GM18499 (cell line): ENCODE data around the gene NEO1.
"Not testable (repeated sequence)": the region's sequence is repeated elsewhere in the genome, so short reads cannot be mapped to it uniquely, and the experiment has no call there.

Experiments used
- ATAC-seq: cut with Tn5 transposase; IDR thresholded peaks from one replicate; pipeline ENCODE4 v1.9.1; 2021; ENCODE audit warnings: moderate number of reproducible peaks; ENCODE audit not compliant: insufficient read depth, unreplicated experiment

NEO1 gene

DNA sequence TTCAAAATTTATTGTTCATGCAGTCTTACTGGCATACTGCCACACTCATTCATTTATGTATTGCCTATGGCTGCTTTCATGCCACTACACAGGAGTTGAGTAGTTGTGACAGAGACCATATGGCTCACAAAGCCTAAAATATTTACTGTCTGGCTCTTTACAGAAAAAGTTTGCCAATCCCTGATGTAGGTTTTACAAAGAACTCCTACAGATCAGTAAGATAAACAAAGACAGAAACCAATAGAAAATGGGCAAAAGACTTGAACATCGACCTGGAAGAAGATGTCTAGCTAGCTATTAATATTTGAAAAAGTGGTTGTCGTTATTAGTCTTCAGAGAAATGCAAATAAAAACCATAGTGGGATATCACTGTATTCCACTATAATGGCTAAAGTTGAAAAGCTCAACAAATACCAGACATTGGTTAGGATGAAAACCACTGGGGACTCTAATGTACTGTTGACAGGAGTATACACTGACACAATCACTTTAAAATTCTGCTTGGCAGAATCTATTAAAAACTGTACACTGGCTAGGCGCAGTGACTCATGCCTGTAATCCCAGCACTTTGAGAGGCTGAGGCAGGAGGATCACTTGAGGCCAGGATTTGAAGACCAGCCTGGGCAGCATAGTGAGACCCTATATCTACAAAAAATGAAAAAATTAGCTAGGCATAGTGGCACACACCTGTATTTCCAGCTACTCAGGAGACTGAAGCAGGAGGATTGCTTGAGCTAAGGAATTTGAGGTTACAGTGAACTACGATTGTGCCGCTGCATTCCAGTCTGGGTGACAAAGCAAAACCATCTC, 87.7 kb downstream of the NEO1 start:
- ATAC-seq = no peak

DNA sequence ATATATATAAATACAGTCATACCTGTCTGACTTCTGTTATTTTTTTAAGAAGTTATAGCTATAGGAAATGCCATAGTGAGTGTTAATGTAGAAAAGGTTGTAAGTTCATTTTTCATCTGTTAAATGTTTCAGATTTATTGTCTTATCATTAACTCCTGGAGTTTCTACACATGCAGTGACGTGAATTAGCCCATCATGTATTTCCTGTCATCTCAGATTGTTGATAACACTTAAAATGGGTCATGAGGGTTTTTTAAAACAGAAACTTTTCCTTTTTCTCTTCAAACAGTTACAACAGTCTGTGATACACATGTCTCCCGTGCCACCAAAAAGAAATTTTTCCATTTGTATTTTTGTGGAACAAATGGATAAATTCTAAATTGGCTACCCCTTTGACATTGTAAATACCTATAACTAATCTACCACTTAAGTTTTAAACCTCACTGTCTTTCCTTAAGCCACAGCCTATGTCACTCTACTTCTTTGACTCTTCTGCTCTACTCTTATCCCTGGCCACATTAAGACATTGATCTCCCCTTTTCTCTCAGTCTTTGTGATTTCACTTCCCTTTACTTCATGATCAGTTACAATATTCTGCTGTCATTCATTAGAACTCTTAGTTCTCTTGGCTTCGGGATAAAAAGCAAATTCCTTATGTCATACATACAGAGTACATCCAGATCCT, 89.1 kb downstream of the NEO1 start:
- no peak for ATAC-seq

DNA sequence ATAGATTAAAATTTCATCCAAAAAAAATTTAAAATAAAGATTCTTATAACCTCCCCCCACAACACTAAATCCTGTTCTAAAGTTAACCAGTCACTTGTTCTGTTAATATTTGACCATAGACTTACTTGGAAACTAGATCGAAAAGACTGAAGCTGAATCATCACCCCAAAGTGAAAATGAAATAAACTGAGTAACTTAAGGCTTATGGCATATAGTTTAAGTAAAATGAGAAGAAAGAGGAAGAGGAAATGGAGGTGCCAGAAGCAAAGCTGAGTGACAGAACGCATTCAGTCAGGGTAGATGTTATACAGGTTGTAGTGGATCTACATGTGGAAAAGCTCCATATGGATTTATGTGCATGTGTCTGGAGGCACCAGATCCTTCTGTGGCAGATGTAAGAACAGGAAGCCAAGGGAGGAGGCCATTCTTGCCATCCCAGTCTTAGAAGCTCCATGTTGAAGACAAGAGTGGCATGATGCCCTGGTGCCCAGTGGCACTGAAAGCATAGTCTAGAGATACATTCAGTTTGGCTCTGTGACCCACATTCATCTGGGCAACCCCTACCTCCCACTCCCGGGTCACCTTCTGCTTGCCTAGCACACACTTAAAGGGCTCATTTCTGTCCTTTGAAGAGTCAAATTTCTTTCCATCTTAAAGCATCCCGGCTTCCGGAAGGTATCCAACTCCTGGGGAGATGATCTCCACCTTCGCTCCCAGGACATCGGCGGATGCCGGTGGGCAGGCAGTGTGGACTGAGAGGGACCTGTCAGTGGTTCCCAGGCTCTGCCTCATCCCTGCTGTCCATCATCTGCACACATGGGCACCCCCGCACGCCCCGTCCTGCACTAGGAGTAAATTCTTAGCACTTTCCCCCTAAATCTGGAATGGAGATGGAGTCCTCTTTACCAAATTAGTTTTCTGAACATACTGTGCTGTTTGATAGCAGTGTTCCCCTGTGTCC, 90.8 kb downstream of the NEO1 start:
- ATAC-seq = no peak

DNA sequence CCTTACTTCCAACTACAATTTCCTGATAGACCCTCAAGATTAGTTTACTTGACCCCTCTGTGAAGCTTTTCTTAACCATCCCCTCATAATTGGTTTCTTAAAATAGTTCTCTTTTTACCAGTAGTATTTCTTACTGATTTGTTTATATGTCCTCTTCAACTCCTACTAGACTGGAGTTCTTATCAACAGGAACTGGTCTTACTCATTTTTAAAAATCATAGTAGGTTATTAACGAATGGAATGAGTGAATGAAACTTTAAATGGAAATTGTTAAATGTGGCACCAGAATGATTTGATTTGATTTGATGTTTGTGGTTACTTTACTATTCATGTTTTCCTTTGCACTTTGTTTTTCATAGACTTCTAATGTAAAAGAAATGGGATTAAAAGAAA, 91.5 kb downstream of the NEO1 start:
- no peak for ATAC-seq

DNA sequence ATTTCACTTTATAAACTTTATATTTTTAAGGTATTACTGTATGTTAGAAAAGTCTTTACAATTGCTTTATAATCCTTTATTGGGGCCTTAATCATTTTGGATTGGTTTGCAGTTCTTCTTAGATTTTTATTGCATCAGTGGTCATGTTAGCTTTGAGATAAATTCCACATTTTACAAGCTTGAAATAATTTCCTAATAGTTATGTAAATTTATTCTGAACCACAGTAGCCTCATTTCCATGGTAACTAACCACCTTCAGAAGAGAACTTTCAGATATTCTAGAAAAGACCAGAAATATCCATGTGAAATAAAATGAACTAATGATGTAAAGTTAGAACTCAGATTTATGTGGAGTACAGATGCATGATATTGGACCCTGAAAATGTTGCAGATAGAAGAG, 94.2 kb downstream of the NEO1 start:
- ATAC-seq = no peak

DNA sequence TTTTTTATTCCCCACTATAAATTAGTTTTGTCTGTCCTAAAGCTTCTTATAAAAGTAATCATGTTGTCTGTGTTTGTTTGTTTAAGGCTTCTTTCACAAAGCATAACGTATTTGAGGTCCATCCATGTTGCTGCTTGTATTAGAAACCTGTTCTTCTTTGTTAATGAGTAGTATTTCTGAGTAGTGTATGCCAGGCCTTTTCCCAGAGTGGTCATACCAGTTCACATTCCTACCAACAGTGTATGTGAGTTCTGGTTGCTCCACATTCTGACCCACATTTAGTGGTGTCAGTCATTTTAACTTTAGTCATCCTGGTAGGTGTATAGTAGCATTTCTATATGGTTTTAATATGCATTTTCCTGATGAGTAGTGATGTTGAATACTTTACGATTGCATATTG, 98.6 kb downstream of the NEO1 start:
- no peak for ATAC-seq

DNA sequence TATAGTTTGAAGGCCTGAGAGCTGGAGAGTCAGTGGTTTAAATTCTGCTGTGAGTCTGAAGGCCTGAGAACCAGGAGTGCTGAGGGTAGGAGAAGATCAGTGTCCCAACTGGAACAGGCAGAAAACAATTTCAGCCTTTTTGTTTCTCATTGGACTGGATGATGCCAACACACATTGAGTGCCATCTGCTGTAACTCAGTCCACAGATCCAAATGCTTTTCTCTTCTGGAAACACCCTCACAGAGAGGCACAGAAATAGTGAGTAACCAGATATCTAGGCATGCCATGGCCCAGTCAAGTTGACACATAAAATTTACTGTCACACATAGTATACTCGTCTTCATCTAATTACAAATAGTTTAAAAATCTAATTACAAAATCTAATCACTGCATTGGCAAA, 100.8 kb downstream of the NEO1 start:
- ATAC-seq = no peak

DNA sequence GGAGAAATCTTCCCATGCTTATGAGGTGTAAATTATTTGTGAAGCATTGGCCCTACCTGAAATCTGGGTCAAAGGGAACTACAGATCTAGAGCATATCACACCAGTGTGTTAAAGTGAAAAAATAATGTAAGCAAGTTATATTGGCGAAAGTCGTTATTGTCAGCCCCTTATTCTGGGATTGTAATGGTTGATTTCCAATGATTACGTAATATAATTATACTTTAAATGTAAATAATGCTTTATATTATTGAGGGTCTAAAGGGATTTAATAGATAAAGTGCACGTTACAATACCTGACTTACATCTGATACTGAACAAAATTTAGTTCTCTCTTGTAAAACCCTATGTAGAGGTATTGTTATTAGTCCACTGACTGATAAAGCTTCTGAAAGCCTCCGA, 101.2 kb downstream of the NEO1 start:
- ATAC-seq = no peak

DNA sequence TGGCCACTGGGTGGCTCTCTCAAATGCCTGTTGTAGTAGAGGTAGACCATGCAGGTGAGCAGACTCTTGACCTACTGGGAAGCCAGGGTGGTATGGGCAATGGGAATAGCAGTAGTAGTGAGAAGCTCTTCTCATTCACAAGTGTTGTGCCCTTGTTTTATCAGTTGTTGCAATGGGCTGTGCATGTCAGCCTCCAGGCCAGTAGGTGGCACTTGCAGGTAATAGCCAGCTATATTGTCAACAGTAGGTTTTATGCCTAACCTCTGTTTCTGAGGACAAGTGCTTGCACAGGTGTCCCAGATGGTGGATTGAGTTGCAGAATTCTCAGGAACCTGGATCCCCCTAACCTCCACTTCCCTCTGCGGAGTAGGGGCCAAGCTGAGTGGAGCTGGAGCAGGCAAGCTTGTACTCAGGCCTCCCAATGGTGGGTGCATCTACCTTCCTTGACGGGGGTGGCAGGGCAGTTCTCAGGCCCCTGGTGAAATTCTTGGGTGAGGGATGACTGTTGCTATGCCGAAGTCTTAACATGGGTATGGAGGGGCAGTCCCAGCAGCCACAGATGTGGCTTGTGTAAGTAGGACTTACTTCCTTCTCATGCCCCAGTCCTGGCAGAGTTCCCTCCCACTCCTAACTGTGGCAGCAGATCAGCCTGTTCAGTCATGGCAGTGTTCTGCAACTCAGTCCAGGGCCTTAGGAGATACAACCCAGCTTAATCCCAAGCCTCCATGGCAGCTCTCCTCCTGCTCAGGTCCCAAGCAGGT, 104.3 kb downstream of the NEO1 start:
- no peak for ATAC-seq

DNA sequence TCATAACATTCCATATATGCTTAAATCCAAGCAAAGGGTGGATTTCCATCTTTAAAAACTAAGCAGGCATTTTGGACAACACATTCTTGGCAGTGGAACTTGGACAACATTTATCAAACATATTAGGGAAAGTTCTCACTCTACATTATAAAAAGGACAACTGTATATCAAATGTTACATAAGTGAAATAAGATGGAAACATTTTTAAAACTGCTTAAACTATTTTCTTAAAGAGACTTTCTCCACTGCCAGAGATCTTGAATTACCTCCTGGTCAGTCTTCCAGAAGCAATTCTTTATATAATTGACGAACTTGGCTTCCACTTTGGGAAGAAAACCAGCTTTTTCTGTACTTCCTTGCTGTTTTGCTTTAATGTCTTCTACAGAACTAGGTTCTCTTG, 109.3 kb downstream of the NEO1 start:
- no peak for ATAC-seq

DNA sequence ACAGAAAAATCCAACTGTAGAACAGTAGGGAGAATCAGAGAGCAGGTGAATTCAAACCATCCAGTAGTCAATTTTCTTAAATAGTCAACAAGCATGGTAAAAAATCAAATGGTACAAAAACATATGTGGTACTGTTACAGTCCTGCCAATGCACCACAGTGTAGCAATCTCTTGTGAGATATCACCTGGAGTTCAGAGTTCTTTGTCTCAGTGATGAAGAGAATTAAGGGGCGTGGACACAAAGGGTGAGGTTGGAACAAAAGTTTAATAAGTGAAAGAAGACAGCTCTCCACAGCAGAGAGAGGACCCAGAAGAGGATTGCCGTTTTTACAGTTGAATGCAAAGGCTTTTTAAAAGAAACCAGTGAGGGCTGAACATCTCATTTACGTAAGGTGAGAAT, 113.2 kb downstream of the NEO1 start:
- no peak for ATAC-seq

DNA sequence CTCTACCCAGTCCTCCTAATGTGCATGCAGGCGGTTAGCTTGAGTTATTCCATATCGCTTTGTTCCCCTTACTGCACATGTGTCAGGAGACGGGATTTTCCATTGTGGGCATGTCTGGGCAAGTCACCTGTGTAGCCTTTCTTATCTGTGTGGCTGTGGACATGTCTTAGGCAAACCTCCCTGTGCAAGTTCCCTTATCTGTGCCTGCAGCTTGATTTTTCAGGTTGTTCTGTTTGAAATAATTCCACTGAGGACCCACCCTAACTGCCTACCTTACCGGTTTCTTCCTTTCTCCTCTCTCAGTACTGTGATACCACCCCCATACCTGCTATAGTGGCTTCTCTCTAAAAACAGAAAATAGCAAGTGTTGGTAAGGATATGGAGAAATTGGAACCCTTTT, 113.6 kb downstream of the NEO1 start:
- no peak for ATAC-seq

DNA sequence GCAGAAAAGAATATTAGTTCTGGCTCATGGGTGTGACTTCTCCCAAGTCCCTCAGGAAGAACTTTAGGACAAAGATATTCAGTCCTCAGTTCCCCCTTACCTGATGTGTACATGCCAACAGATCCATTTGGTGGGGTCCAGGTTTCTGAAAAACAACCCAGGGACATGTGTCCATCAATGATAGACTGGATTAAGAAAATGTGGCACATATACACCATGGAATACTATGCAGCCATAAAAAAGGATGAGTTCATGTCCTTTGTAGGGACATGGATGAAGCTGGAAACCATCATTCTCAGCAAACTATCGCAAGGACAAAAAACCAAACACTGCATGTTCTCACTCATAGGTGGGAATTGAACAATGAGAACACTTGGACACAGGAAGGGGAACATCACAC, 114.4 kb downstream of the NEO1 start:
- not testable (repeated sequence) for ATAC-seq

DNA sequence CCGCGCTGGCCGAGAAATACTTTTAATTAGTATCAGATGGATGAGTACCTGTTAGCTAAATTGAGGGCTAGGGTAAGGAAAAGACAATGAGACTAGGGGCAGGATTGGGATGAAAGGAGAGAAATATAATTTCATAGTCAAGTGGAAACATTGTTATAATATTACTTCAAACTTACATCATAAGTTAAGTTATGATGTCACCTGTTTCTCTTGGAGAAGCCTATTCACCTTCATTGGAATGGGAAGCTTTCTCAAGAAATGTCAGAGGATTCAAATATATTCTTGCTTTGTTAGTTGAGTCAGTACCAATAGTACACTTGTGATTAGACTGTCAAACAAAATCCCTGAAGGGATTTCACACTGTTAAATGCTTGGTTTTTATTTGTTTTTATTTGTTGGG, 116.2 kb downstream of the NEO1 start:
- ATAC-seq = no peak

DNA sequence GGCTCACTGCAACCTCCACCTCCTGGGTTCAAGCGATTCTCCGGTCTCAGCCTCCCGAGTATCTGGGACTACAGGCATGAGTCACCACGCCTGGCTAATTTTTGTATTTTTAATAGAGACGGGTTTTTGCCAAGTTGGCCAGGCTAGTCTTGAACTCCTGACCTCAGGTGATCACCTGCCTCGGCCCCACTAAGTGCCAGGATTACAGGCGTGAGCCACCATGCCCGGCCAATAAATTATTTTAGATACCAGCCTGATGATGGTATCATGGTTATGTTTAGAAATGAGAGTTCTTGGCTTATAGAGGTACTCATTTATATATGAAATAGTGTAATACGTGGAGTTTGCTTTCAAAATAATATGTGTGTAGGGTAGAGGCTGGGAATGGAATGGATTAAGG, 119.4 kb downstream of the NEO1 start:
- ATAC-seq = no peak

DNA sequence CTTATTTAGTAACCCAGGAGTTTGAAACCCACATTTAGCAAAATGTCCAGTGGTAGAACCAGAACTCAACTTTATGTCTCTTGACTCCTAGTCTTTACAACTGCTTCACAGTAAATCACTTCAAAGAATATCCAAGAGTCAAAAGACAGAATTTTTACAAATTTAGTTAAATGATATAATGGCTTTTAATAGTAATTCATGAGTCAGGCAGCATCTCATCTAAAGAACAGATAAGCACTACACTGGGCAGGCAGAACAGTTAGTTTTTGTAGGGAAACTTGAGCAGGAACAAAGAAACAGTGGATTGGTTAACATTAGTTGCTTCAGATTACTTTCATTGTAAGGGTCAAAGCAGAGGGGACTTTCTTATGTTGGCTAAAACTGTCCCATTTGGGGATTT, 120.2 kb downstream of the NEO1 start:
- ATAC-seq = no peak

DNA sequence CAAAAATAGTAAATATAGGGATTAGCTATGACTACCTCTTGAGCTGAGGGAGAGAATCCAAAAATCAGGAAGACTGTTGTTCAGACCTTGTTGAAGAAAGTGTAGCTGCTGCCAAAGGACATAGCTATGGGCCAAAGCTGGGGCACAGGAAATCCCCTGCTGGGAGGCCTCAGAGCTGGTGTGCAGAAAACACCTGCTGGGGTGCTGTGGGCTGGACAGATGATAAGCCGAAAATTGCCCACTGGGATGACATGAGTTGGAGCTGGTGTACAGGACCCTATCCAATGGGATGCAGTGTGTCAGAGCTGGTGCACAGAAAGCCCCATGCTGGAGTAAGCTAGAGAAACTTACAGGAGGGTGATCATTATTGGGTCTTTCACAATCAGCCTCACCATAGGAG, 121.9 kb downstream of the NEO1 start:
- ATAC-seq = no peak

DNA sequence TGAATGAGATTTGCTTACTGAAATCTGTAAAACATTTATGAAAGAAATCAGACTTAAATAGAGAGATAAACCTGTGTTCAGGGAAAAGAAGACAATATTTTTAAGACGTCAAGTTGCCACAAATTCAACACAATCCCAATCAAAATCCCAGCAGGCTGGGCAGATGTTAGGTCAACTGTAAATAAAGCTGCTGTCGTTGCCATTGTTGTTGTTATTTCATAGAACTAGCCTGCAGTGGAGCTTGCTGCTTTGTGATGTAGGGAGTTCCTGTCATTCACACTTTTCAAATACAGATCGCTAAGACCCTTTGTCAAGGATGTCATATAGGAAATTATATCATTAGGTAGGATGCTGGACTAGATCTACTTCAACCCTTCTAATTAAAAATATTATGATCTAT, 123.1 kb downstream of the NEO1 start:
- ATAC-seq = no peak

DNA sequence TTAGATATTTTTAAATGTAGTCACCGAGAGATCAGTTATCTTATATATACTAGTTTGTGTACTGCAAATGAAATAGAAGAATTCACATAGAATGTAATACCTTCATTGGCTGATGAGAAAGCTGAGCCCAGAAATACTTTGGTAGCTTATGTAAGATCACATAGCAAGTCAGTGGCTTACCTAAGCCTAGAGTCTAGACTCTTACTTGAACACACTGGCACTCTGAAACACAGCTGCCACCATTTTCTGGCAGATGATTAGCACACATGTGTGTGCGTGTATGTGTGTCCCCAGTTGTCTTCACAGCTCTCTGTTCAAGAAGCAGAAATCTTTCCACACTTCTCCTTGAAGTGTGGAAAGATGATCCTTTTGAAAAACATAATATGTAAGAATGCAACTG, 124.3 kb downstream of the NEO1 start:
- no peak for ATAC-seq

DNA sequence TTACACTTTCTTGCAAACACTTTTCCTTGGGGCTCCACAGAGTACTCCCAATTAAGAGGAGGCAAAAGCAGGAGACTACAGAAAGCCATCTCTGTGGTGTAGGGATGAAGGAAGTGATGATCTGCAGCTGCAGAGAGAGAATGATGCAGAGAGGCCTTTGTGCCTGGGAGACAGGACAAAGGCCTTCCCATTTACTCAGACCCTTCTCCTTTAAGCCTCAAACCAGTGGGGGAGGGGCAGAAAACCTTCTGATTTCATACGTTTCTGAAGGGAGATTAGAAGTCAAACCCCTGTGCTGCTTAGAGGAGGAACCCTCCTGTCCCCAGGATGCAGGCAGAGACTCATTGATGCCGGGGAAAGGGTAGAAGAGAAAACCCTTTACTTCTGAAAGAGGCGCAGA, 130.8 kb downstream of the NEO1 start:
- ATAC-seq = no peak
